H7 (cell line): ENCODE data around the gene DHX8. TPM values are rescaled to one million over a fixed set of nuclear protein-coding genes. Genes with fewer than 3 reads are reported as not detected.
"Not testable (repeated sequence)": the region's sequence is repeated elsewhere in the genome, so short reads cannot be mapped to it uniquely, and the experiment has no call there.

Experiments used
- DNase-seq: peaks from one replicate; pipeline ENCODE4 v3.0.0; 2012
- H3K27me3 ChIP-seq: 2 replicates; pipeline ENCODE4 v1.6.0; 2011; ENCODE audit warnings: mild to moderate bottlenecking, low read length; ENCODE audit not compliant: control insufficient read depth, insufficient read depth
- H3K36me3 ChIP-seq: replicated peaks from 2 replicates; pipeline ENCODE4 v1.5.1; 2011; ENCODE audit warnings: low read length; ENCODE audit not compliant: control insufficient read depth, insufficient read depth
- H3K4me3 ChIP-seq: 2 replicates; pipeline ENCODE4 v1.5.1; 2011; ENCODE audit warnings: low read depth, mild to moderate bottlenecking, control low read depth, low read length, moderate library complexity; ENCODE audit not compliant: insufficient read depth
- total RNA-seq: library from RNA; depleted of rRNA; stranded (reverse); fragments of >200 nt; shearing (Covaris generic); gene quantifications from 2 replicates; pipeline ENCODE4 v1.2.3, GENCODE V29; 2014; rRNA removed

Gene DHX8
- 42.6 and 44.9 TPM in 2 replicates for total RNA-seq

- Histone ChIP-seq H3K27me3 (no peaks in the 10 kb centered on the region), H3K4me3 (peak within 1 kb of the TSS; percentile 68), H3K36me3 (no peaks in the 10 kb centered on the region)
- DNase-seq, result peak; percentile 93
Observed at GRCh38 chr17:43483674-43484551, at the start of gene DHX8. TSS of gene DHX8 (plus strand) at chr17:43483975. CDS start at chr17:43484038, 63 bp downstream.

GRCh38 chr17:43434902-43435319, 48.9 kb upstream of the DHX8 start:
- no peak for DNase-seq
- H3K27me3 ChIP-seq, result no peaks in the 10 kb centered on the region
- no peak overlapping the region for H3K4me3 ChIP-seq
- H3K36me3 ChIP-seq, result no peaks in the 10 kb centered on the region

GRCh38 chr17:43437756-43438155, 46.0 kb upstream of the DHX8 start:
- Histone ChIP-seq H3K4me3 (no peak overlapping the region), H3K27me3 (no peaks in the 10 kb centered on the region), H3K36me3 (no peaks in the 10 kb centered on the region)
- no peak for DNase-seq

GRCh38 chr17:43438626-43439025, 45.1 kb upstream of the DHX8 start:
- Histone ChIP-seq H3K4me3 (no peak overlapping the region), H3K27me3 (no peaks in the 10 kb centered on the region), H3K36me3 (no peaks in the 10 kb centered on the region)
- no peak for DNase-seq

- H3K4me3 ChIP-seq, result no peak overlapping the region
- no peaks in the 10 kb centered on the region for H3K27me3 ChIP-seq
- H3K36me3 ChIP-seq, result no peaks in the 10 kb centered on the region
- peak; percentile 60 for DNase-seq
Observed at GRCh38 chr17:43439041-43439440, 44.7 kb upstream of the DHX8 start.

- Histone ChIP-seq H3K27me3 (no peaks in the 10 kb centered on the region), H3K36me3 (no peaks in the 10 kb centered on the region), H3K4me3 (no peak overlapping the region)
- no peak for DNase-seq
Observed at GRCh38 chr17:43442711-43443110, 41.1 kb upstream of the DHX8 start.

GRCh38 chr17:43443381-43443780, 40.4 kb upstream of the DHX8 start:
- no peak for DNase-seq
- no peaks in the 10 kb centered on the region for H3K27me3 ChIP-seq
- H3K36me3 ChIP-seq, result no peaks in the 10 kb centered on the region
- no peak overlapping the region for H3K4me3 ChIP-seq

GRCh38 chr17:43444223-43445008, 39.4 kb upstream of the DHX8 start:
- no peaks in the 10 kb centered on the region for H3K27me3 ChIP-seq
- DNase-seq, result peak; percentile 12
- H3K36me3 ChIP-seq, result no peaks in the 10 kb centered on the region
- no peak overlapping the region for H3K4me3 ChIP-seq

GRCh38 chr17:43445009-43445589, 38.7 kb upstream of the DHX8 start:
- DNase-seq, result no peak
- H3K4me3 ChIP-seq, result no peak overlapping the region

GRCh38 chr17:43446773-43447172, 37.0 kb upstream of the DHX8 start:
- H3K36me3 ChIP-seq, result no peaks in the 10 kb centered on the region
- no peak for DNase-seq
- no peak overlapping the region for H3K4me3 ChIP-seq
- H3K27me3 ChIP-seq, result no peaks in the 10 kb centered on the region

More at GRCh38 chr17:43445009-43445589, 38.7 kb upstream of the DHX8 start:
- H3K36me3 ChIP-seq, result no peaks in the 10 kb centered on the region
- no peaks in the 10 kb centered on the region for H3K27me3 ChIP-seq

- DNase-seq, result no peak
- Histone ChIP-seq H3K4me3 (no peak overlapping the region), H3K36me3 (no peaks in the 10 kb centered on the region), H3K27me3 (no peaks in the 10 kb centered on the region)
Observed at GRCh38 chr17:43448720-43449469, 34.9 kb upstream of the DHX8 start.

- no peak overlapping the region for H3K4me3 ChIP-seq
- no peaks in the 10 kb centered on the region for H3K36me3 ChIP-seq
- H3K27me3 ChIP-seq, result no peaks in the 10 kb centered on the region
- DNase-seq, result no peak
Observed at GRCh38 chr17:43449470-43450248, 34.1 kb upstream of the DHX8 start.

GRCh38 chr17:43450791-43451190, 33.0 kb upstream of the DHX8 start:
- H3K27me3 ChIP-seq, H3K4me3 ChIP-seq, DNase-seq, H3K36me3 ChIP-seq: not testable (repeated sequence)
